ENCODE results near the gene ZNF283. TPM values are rescaled to one million over a fixed set of nuclear protein-coding genes. Genes with fewer than 3 reads are reported as not detected.
"Not testable (repeated sequence)": the region's sequence is repeated elsewhere in the genome, so short reads cannot be mapped to it uniquely, and the experiment has no call there.

ZNF283 gene
- total and polyA plus RNA-seq, 4 donors, result 0.65 to 6.4 (median 2.9) TPM

DNA sequence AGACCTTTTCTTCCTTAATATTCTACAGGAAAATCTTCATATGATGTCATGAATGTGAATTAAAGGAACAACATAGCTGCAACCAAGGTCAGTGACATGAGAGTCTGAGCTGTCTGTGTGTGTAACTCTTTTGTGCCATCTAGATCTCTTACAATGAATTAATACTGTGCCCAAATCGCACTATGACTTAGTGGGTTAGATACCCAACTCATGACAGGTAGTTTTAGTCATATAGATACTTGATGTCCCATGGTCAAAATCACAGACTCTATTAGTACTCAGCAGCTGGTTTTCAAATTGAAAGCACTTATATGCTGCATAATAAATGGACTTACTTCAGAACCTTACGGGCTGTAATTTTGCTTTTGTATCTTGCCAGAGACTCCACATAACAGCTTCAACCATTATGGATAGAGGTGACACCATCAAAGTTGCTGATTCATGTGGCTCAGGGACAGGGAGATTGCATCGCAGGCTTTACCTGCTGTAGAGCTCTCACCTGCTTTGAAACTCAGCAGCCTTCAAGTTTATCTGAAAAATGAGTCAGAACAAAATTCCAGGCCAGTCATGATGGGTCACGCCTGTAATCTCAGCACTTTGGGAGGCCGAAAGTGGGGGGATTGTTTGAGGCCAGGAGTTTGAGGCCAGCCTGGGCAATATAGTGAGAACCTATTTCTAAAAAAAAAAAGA, 12.3 kb upstream of the ZNF283 start:
- 75% methylated on average over 5 of the region's 5 CpGs for whole genome bisulfite sequencing
- DNase-seq (ENCODE audit: low spot score), result no peak
- Histone ChIP-seq H3K27me3 (ENCODE audit: control insufficient read depth in 4 of 4, insufficient read depth in 4 of 4, low read length in 3 of 4) (no peaks in the 10 kb centered on the region), H3K9me3 (ENCODE audit: control insufficient read depth in 4 of 4, low read length in 3 of 4) (peaks cover 6 to 16% (median 9%) of the 10 kb centered on the region in 4 donors), H3K9ac (ENCODE audit: low read depth in 1 of 2, low read length in 2 of 2) (no peak overlapping the region), H3K4me1 (ENCODE audit: control insufficient read depth in 4 of 4, insufficient read depth in 4 of 4, low read length in 3 of 4) (no peaks in the 10 kb centered on the region), H3K36me3 (ENCODE audit: control insufficient read depth in 4 of 4, insufficient read depth in 3 of 4, low read depth in 1 of 4, low read length in 3 of 4) (no peaks in the 10 kb centered on the region), H3K4me3 (ENCODE audit: low read depth in 1 of 3, low read length in 3 of 3) (no peak overlapping the region), H3K27ac (ENCODE audit: low read depth in 1 of 2, low read length in 2 of 2) (no peak overlapping the region)
- no peak for TF ChIP-seq GABPA (IDR thresholded peaks at IDR 0.05 in 1 of 2, conservative IDR thresholded peaks at IDR 0.05 in 1 of 2)
- TF ChIP-seq HNF4A (conservative IDR thresholded peaks at IDR 0.05), result no peak

DNA sequence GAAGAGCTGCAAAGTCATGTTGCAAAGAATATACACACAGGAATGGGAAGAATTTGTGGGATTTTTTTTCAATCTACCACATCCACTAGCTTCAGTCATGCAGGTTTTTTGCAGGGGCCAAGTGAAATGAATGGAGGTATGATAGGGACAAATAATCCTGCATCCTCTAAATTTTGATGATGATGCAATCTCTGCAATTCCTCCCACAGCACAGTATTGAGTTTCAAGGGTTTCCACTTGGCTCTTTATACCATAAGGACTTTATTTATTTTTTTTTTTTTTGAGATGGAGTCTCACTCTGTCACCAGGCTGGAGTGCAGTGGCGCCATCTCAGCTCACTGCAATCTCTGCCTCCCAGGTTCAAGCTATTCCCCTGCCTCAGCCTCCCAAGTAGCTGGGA, 9.7 kb upstream of the ZNF283 start:
- H3K9ac ChIP-seq (ENCODE audit: low read depth in 1 of 2, low read length in 2 of 2); H3K27me3 ChIP-seq (ENCODE audit: control insufficient read depth in 4 of 4, insufficient read depth in 4 of 4, low read length in 3 of 4); H3K36me3 ChIP-seq (ENCODE audit: control insufficient read depth in 4 of 4, insufficient read depth in 3 of 4, low read depth in 1 of 4, low read length in 3 of 4); DNase-seq (ENCODE audit: low spot score); H3K4me1 ChIP-seq (ENCODE audit: control insufficient read depth in 4 of 4, insufficient read depth in 4 of 4, low read length in 3 of 4); H3K27ac ChIP-seq (ENCODE audit: low read depth in 1 of 2, low read length in 2 of 2); H3K4me3 ChIP-seq (ENCODE audit: low read depth in 1 of 3, low read length in 3 of 3): not testable (repeated sequence)
- WGBS, result 70% methylated on average over 1 of the region's 1 CpG
- H3K9me3 ChIP-seq (ENCODE audit: control insufficient read depth in 4 of 4, low read length in 3 of 4), result peaks cover 6 to 23% (median 19%) of the 10 kb centered on the region in 4 donors

DNA sequence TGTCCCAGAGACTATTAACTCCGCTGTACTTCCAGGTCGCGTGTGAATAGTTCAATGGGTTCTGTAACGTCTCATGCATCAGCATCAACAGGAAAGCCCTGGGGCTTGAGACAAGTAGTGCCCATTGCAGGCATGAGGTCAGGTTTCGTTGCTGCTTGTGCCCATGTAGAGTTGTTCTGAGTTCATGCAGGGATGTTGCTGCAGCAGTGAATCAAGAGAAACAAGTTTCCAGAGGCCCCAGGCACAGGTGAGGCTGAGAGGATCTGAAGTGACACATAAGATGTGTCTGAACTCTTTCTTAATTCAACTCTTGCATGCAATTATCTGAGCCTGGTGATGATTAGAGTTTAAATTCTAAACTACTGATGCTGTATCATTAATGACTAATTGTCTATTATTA, 8.6 kb upstream of the ZNF283 start:
- DNase-seq (ENCODE audit: low spot score), result no peak
- H3K4me3 ChIP-seq (ENCODE audit: low read depth in 1 of 3, low read length in 3 of 3), result no peak overlapping the region
- TF ChIP-seq TAF1 (conservative IDR thresholded peaks at IDR 0.05) (no peak), SP1 (IDR thresholded peaks at IDR 0.05) (no peak), HNF4G (IDR thresholded peaks at IDR 0.05) (no peak), FOXA2 (IDR thresholded peaks at IDR 0.05) (no peak), YY1 (IDR thresholded peaks at IDR 0.05) (no peak), JUND (IDR thresholded peaks at IDR 0.05) (no peak), FOXA1 (IDR thresholded peaks at IDR 0.05) (no peak), HNF4A (conservative IDR thresholded peaks at IDR 0.05) (no peak), EGR1 (IDR thresholded peaks at IDR 0.05; ENCODE audit: low read depth in 2 of 2) (no peak)
- TF ChIP-seq, protein P1, sequence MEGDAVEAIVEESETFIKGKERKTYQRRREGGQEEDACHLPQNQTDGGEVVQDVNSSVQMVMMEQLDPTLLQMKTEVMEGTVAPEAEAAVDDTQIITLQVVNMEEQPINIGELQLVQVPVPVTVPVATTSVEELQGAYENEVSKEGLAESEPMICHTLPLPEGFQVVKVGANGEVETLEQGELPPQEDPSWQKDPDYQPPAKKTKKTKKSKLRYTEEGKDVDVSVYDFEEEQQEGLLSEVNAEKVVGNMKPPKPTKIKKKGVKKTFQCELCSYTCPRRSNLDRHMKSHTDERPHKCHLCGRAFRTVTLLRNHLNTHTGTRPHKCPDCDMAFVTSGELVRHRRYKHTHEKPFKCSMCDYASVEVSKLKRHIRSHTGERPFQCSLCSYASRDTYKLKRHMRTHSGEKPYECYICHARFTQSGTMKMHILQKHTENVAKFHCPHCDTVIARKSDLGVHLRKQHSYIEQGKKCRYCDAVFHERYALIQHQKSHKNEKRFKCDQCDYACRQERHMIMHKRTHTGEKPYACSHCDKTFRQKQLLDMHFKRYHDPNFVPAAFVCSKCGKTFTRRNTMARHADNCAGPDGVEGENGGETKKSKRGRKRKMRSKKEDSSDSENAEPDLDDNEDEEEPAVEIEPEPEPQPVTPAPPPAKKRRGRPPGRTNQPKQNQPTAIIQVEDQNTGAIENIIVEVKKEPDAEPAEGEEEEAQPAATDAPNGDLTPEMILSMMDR (IDR thresholded peaks at IDR 0.05; ENCODE audit: low read depth, low read length, missing input control), result no peak
- TF ChIP-seq, protein P2, sequence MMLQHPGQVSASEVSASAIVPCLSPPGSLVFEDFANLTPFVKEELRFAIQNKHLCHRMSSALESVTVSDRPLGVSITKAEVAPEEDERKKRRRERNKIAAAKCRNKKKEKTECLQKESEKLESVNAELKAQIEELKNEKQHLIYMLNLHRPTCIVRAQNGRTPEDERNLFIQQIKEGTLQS (IDR thresholded peaks at IDR 0.05), result no peak
- TF ChIP-seq, protein P3, sequence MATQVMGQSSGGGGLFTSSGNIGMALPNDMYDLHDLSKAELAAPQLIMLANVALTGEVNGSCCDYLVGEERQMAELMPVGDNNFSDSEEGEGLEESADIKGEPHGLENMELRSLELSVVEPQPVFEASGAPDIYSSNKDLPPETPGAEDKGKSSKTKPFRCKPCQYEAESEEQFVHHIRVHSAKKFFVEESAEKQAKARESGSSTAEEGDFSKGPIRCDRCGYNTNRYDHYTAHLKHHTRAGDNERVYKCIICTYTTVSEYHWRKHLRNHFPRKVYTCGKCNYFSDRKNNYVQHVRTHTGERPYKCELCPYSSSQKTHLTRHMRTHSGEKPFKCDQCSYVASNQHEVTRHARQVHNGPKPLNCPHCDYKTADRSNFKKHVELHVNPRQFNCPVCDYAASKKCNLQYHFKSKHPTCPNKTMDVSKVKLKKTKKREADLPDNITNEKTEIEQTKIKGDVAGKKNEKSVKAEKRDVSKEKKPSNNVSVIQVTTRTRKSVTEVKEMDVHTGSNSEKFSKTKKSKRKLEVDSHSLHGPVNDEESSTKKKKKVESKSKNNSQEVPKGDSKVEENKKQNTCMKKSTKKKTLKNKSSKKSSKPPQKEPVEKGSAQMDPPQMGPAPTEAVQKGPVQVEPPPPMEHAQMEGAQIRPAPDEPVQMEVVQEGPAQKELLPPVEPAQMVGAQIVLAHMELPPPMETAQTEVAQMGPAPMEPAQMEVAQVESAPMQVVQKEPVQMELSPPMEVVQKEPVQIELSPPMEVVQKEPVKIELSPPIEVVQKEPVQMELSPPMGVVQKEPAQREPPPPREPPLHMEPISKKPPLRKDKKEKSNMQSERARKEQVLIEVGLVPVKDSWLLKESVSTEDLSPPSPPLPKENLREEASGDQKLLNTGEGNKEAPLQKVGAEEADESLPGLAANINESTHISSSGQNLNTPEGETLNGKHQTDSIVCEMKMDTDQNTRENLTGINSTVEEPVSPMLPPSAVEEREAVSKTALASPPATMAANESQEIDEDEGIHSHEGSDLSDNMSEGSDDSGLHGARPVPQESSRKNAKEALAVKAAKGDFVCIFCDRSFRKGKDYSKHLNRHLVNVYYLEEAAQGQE (IDR thresholded peaks at IDR 0.05), result no peak
- TF ChIP-seq, protein P4, sequence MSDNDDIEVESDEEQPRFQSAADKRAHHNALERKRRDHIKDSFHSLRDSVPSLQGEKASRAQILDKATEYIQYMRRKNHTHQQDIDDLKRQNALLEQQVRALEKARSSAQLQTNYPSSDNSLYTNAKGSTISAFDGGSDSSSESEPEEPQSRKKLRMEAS (IDR thresholded peaks at IDR 0.05), result no peak
- TF ChIP-seq, protein P5, sequence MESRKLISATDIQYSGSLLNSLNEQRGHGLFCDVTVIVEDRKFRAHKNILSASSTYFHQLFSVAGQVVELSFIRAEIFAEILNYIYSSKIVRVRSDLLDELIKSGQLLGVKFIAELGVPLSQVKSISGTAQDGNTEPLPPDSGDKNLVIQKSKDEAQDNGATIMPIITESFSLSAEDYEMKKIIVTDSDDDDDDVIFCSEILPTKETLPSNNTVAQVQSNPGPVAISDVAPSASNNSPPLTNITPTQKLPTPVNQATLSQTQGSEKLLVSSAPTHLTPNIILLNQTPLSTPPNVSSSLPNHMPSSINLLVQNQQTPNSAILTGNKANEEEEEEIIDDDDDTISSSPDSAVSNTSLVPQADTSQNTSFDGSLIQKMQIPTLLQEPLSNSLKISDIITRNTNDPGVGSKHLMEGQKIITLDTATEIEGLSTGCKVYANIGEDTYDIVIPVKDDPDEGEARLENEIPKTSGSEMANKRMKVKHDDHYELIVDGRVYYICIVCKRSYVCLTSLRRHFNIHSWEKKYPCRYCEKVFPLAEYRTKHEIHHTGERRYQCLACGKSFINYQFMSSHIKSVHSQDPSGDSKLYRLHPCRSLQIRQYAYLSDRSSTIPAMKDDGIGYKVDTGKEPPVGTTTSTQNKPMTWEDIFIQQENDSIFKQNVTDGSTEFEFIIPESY (IDR thresholded peaks at IDR 0.05), result no peak
- H3K9ac ChIP-seq (ENCODE audit: low read depth in 1 of 2, low read length in 2 of 2), result no peak overlapping the region
- no peaks in the 10 kb centered on the region for H3K27me3 ChIP-seq (ENCODE audit: control insufficient read depth in 4 of 4, insufficient read depth in 4 of 4, low read length in 3 of 4)
- H3K4me1 ChIP-seq (ENCODE audit: control insufficient read depth in 4 of 4, insufficient read depth in 4 of 4, low read length in 3 of 4), result peaks cover 0 to 3% (median 0%) of the 10 kb centered on the region in 4 donors
- WGBS, result 77% methylated on average over 5 of the region's 5 CpGs
- no peak overlapping the region for H3K27ac ChIP-seq (ENCODE audit: low read depth in 1 of 2, low read length in 2 of 2)
- peaks cover 6 to 23% (median 18%) of the 10 kb centered on the region in 4 donors for H3K9me3 ChIP-seq (ENCODE audit: control insufficient read depth in 4 of 4, low read length in 3 of 4)
- no peaks in the 10 kb centered on the region for H3K36me3 ChIP-seq (ENCODE audit: control insufficient read depth in 4 of 4, insufficient read depth in 3 of 4, low read depth in 1 of 4, low read length in 3 of 4)
